K562 (cell line): Measurements from ENCODE around the gene PRTN3. TPM values are rescaled to one million over a fixed set of nuclear protein-coding genes. Genes with fewer than 3 reads are reported as not detected.

Experiments
- ATAC-seq: fragments of 200-7000 bp; cut with Tn5 transposase; 3 replicates; pipeline ENCODE4 v1.9.1; 2020; ENCODE audit warnings: moderate library complexity
- BruUV-seq: library from RNA; stranded (reverse); fragments of 400-500 nt; replicated peaks from 2 replicates; lab custom pipeline; 2021; lab: Mats Ljungman, UMichigan
- CTCF ChIA-PET: fragments of 300-600 bp; formaldehyde crosslinking; extraction: SDS; loops from one replicate; lab custom pipeline; 2021; ENCODE audit warnings: low intra/inter-chr PET ratio; lab: Yijun Ruan, JAX
- POLR2A ChIA-PET: fragments of 300-600, 350-650 bp; sonication (Branson Sonifier 250); formaldehyde crosslinking; extraction: SDS; loops from one replicate; lab custom pipeline; 2021; ENCODE audit warnings: antibody characterized with exemption, inconsistent platforms; lab: Yijun Ruan, JAX
- DNase-seq, 4 experiments: peaks; one replicate each; pipeline versions ENCODE4 v3.0.0 to v3.0.0-alpha.2; 2011 to 2018; ENCODE audit warnings: low spot score in 3 of 4, mixed read lengths in 3 of 4; ENCODE audit errors: extremely low read depth in 1 of 4
- FAIRE-seq: peaks from 2 replicates; lab custom pipeline; 2011; peaks lifted over from hg19 to GRCh38; lab: Jason Lieb, UNC
- H2AFZ ChIP-seq: 2 replicates; pipeline ENCODE4 v1.6.0; 2011; ENCODE audit warnings: low read depth, low read length, control low read depth, inconsistent platforms
- H3K27ac ChIP-seq: fragments of 200-600 bp; 3 replicates; pipeline ENCODE4 v1.8.0; 2011; ENCODE audit warnings: low read depth, mild to moderate bottlenecking, control low read depth, inconsistent platforms, low read length, moderate library complexity, mixed read lengths; ENCODE audit errors: extremely low read depth
- H3K27me3 ChIP-seq, 2 experiments: fragments of 300-600 bp in 1 of 2; 2 replicates in 1 of 2; 3 replicates in 1 of 2; pipeline versions ENCODE4 v1.6.0 to v1.8.0; 2011; ENCODE audit warnings: inconsistent platforms in 2 of 2, low read length in 2 of 2, mild to moderate bottlenecking in 1 of 2, mixed read lengths in 1 of 2, moderate library complexity in 1 of 2; ENCODE audit not compliant: control insufficient read depth in 2 of 2, insufficient read depth in 2 of 2
- H3K36me3 ChIP-seq: fragments of 300-600 bp; 3 replicates; pipeline ENCODE4 v1.8.0; 2011; ENCODE audit warnings: mild to moderate bottlenecking, low read length, inconsistent platforms; ENCODE audit not compliant: control insufficient read depth, insufficient read depth
- H3K4me1 ChIP-seq, 2 experiments: fragments of 200-600 bp in 1 of 2; replicated peaks in 1 of 2; 2 replicates in 1 of 2; 3 replicates in 1 of 2; pipeline versions ENCODE4 v1.5.1 to v1.8.0; 2011; ENCODE audit warnings: inconsistent platforms in 2 of 2, low read length in 2 of 2, mild to moderate bottlenecking in 1 of 2, mixed read lengths in 1 of 2, moderate library complexity in 1 of 2; ENCODE audit not compliant: control insufficient read depth in 2 of 2, insufficient read depth in 2 of 2
- H3K4me2 ChIP-seq: 2 replicates; pipeline ENCODE4 v1.6.1; 2011; ENCODE audit warnings: low read length, control low read depth, inconsistent platforms, mixed read lengths; ENCODE audit not compliant: insufficient read depth
- H3K4me3 ChIP-seq: fragments of 200-600 bp; sonication (generic), shearing (Covaris generic); 2 replicates; pipeline ENCODE4 v1.5.1; 2016; ENCODE audit warnings: control low read depth, inconsistent platforms
- H3K79me2 ChIP-seq: fragments of 200-600 bp; 3 replicates; pipeline ENCODE4 v1.8.0; 2011; ENCODE audit warnings: low read length, inconsistent platforms; ENCODE audit not compliant: control insufficient read depth, insufficient read depth
- H3K9ac ChIP-seq, 2 experiments: 2 replicates each; pipeline versions ENCODE4 v1.6.0 to v1.6.1; 2011; ENCODE audit warnings: low read depth in 2 of 2, low read length in 2 of 2, control low read depth in 1 of 2, inconsistent platforms in 1 of 2, mild to moderate bottlenecking in 1 of 2, mixed read lengths in 1 of 2; ENCODE audit not compliant: insufficient read depth in 1 of 2
- H3K9me1 ChIP-seq: one replicate; pipeline ENCODE4 v1.6.0; 2011; ENCODE audit warnings: inconsistent platforms, mild to moderate bottlenecking, low read length, moderate library complexity; ENCODE audit not compliant: control insufficient read depth, insufficient read depth
- H3K9me3 ChIP-seq: replicated peaks from 2 replicates; pipeline ENCODE4 v1.5.1; 2011; ENCODE audit warnings: low read depth, low read length, inconsistent platforms; ENCODE audit not compliant: control insufficient read depth, insufficient read depth
- H4K20me1 ChIP-seq: replicated peaks from 2 replicates; pipeline ENCODE4 v1.6.1; 2011; ENCODE audit warnings: low read length, inconsistent platforms, mixed read lengths; ENCODE audit not compliant: control insufficient read depth, insufficient read depth
- DPF2 ChIP-seq: fragments of 450-650 bp; IDR thresholded peaks from 2 replicates; pipeline ENCODE4 v1.6.1; 2016
- ESRRA ChIP-seq: fragments of 450-650 bp; IDR thresholded peaks from 2 replicates; pipeline ENCODE4 v1.6.1; 2014; ENCODE audit warnings: low read depth, mild to moderate bottlenecking, moderate library complexity, borderline replicate concordance
- HMBOX1 ChIP-seq: sonication (generic); IDR thresholded peaks from 2 replicates; pipeline ENCODE4 v1.6.1; 2016
- KDM2B ChIP-seq: fragments of 250-450 bp; sonication (Bioruptor Pico); IDR thresholded peaks from 2 replicates; pipeline ENCODE4 v1.8.0; 2021; ENCODE audit warnings: mild to moderate bottlenecking, moderate library complexity
- MGA ChIP-seq: fragments of 450-650 bp; IDR thresholded peaks from 2 replicates; pipeline ENCODE4 v1.6.1; 2016; ENCODE audit warnings: mild to moderate bottlenecking, moderate library complexity
- YY1 ChIP-seq, 3 experiments: IDR thresholded peaks; 2 replicates each; pipeline ENCODE4 v1.6.1; 2011; ENCODE audit warnings: low read length in 2 of 3, mild to moderate bottlenecking in 2 of 3, moderate library complexity in 2 of 3, borderline replicate concordance in 1 of 3, control low read depth in 1 of 3, low read depth in 1 of 3; ENCODE audit not compliant: insufficient read depth in 3 of 3, insufficient replicate concordance in 2 of 3, control insufficient read depth in 1 of 3, insufficient read length in 1 of 3; ENCODE audit errors: extremely low read depth in 1 of 3
- ZNF212 ChIP-seq: fragments of 450-650 bp; formaldehyde crosslinking; IDR thresholded peaks from 2 replicates; pipeline ENCODE4 v1.4.0; 2020; ENCODE audit warnings: mild to moderate bottlenecking
- WGBS: fragments of 100-300 bp; shearing (Covaris generic); methylation state at CpG from one replicate; pipeline ENCODE4 v1.1.6; 2016; ENCODE audit warnings: low coverage, mixed read lengths; ENCODE audit not compliant: insufficient coverage; ENCODE audit errors: missing lambda C conversion rate; 5-methylcytosine and 5-hydroxymethylcytosine counted together
- in situ Hi-C: fragments of 300-500 bp; cut with MboI; formaldehyde crosslinking; loops from 4 replicates; pipeline ENCODE4 v1.15.0; 2018; ENCODE audit warnings: inconsistent platforms, mixed read lengths
- intact Hi-C: fragments of 100-400 bp; cut with micrococcal nuclease; formaldehyde crosslinking; loops from 2 replicates; pipeline ENCODE4 v1.14.2; 2022
- polyA plus RNA-seq, 8 experiments: library from polyadenylated mRNA; depleted of rRNA in 4 of 8; stranded (reverse) in 5 of 8; unstranded in 3 of 8; fragments of >200 nt; fragmentation: Nextera tagmentation in 2 of 8; fragmentation: Illumina TruSeq in 1 of 8; extraction: Ambion mirVana in 2 of 8; extraction: Trizol in 1 of 8; gene quantifications; 2 replicates each; pipeline versions ENCODE4 v1.2.1 to v1.2.3, GENCODE V29; 2011 to 2014; ENCODE audit warnings: inconsistent platforms in 1 of 8, missing spikeins in 1 of 8
- total RNA-seq, 7 experiments: library from RNA; depleted of rRNA in 6 of 7; stranded (reverse); fragments of >200 nt in 6 of 7; fragmentation: Illumina TruSeq in 2 of 7; extraction: Trizol in 2 of 7; gene quantifications; 2 replicates each; pipeline versions ENCODE4 v1.2.1 to v1.2.3, GENCODE V29; 2011 to 2021; ENCODE audit warnings: low replicate concordance in 1 of 7

PRTN3 gene
- total and polyA plus RNA-seq, 9 of the 15 experiments (the other 6 are each of a cell fraction or from before 2014, with no cell fraction given) = 0.14 to 0.86 (median 0.43) TPM; not detected in 3

GRCh38 chr19:796692-797527, 43.9 kb upstream of the PRTN3 start, which contains the start of gene PTBP1:
TSS of gene PTBP1 (plus strand) at chr19:797452. CDS start at chr19:797498, 46 bp downstream.
- intact Hi-C loops (no loop called here), in situ Hi-C loops (no loop called here)
- peak; percentile 89 to 100 (median 94) for DNase-seq
- under 1% methylated on average over 65 of the region's 83 CpGs for WGBS
- peak; percentile 99 for FAIRE-seq
- no TSS peak for BruUV-seq
- POLR2A ChIA-PET = interaction anchor here (0.7 to 1.5 kb wide), 9 partner anchors 10 to 127 kb away, joined by 3 to 9 read pairs (median 5); partner anchors contain the start of gene KISS1R
- Histone ChIP-seq H3K36me3 (peaks cover 39% of the 10 kb centered on the region), H3K27me3 (no peaks in the 10 kb centered on the region), H3K9me1 (peaks cover 16% of the 10 kb centered on the region), H2AFZ (peak within 1 kb of the TSS; percentile 86), H4K20me1 (peaks cover 39% of the 10 kb centered on the region), H3K4me2 (peak within 1 kb of the TSS; percentile 85), H3K4me3 (peak within 1 kb of the TSS; percentile 99), H3K27ac (peak within 1 kb of the TSS; percentile 98), H3K9ac (peak within 1 kb of the TSS; percentile 98 to 99), H3K4me1 (peaks cover 33 to 83% of the 10 kb centered on the region in 2 experiments), H3K79me2 (peaks cover 56% of the 10 kb centered on the region), H3K9me3 (peaks cover 3% of the 10 kb centered on the region; the same call in 1 of the 2 replicates)
- ATAC-seq = peak; percentile 88
- CTCF ChIA-PET = interaction anchor here (0.7 kb wide), 1 partner anchor 204 kb away, joined by 4 read pairs; no protein-coding TSS in a partner anchor
- TF ChIP-seq HMBOX1 (no peak), YY1 (IDR thresholded peaks at IDR 0.05; ENCODE audit: borderline replicate concordance in 1 of 3, control insufficient read depth in 1 of 3, extremely low read depth in 1 of 3, insufficient read depth in 3 of 3, insufficient read length in 1 of 3, insufficient replicate concordance in 2 of 3, low read depth in 1 of 3, low read length in 2 of 3) (peak; percentile 99 to 100 (median 99)), DPF2 (peak; percentile 39; the same call in 1 of the 2 replicates), ZNF212 (no peak), KDM2B (CRISPR knock-in tag) (no peak), MGA (peak; percentile 75), ESRRA (peak; percentile 72)
